Mucosa of rectum (tissue), 2 donors: ENCODE results near the gene NAALADL2.
"Not testable (repeated sequence)": the region's sequence is repeated elsewhere in the genome, so short reads cannot be mapped to it uniquely, and the experiment has no call there.

Experiments used
- H3K27ac ChIP-seq, 2 donors: one replicate each; pipeline ENCODE4 v1.7.0; 2013; ENCODE audit warnings: inconsistent platforms in 2 of 2, low read depth in 2 of 2, low read length in 2 of 2
- H3K27me3 ChIP-seq, 2 donors: one replicate each; pipeline ENCODE4 v1.7.0; 2013; ENCODE audit warnings: low read length in 2 of 2; ENCODE audit not compliant: control insufficient read depth in 2 of 2, insufficient read depth in 2 of 2
- H3K36me3 ChIP-seq, 2 donors: one replicate each; pipeline ENCODE4 v1.7.0; 2013; ENCODE audit warnings: low read length in 2 of 2; ENCODE audit not compliant: control insufficient read depth in 2 of 2, insufficient read depth in 2 of 2
- H3K4me1 ChIP-seq, 2 donors: one replicate each; pipeline ENCODE4 v1.7.0; 2013; ENCODE audit warnings: low read length in 2 of 2, mild to moderate bottlenecking in 1 of 2; ENCODE audit not compliant: control insufficient read depth in 2 of 2, insufficient read depth in 2 of 2
- H3K4me3 ChIP-seq, 2 donors: one replicate each; pipeline ENCODE4 v1.7.0; 2013; ENCODE audit warnings: low read length in 2 of 2
- H3K9ac ChIP-seq, 2 donors: one replicate each; pipeline ENCODE4 v1.7.0; 2013; ENCODE audit warnings: low read length in 2 of 2, low read depth in 1 of 2, mild to moderate bottlenecking in 1 of 2
- H3K9me3 ChIP-seq, 2 donors: one replicate each; pipeline ENCODE4 v1.7.0; 2013; ENCODE audit warnings: low read length in 2 of 2; ENCODE audit not compliant: control insufficient read depth in 2 of 2
- donor health status: healthy.
- donor health status: Normal muscosa, but diverticular disease.

The NAALADL2 gene

GRCh38 chr3:175608911-175609310 lies 749.8 kb downstream of the NAALADL2 start:
- no peaks in the 10 kb centered on the region for H3K9me3 ChIP-seq
- no peak overlapping the region for H3K4me3 ChIP-seq
- H3K27ac ChIP-seq: no peak overlapping the region
- no peaks in the 10 kb centered on the region for H3K4me1 ChIP-seq
- H3K27me3 ChIP-seq: no peaks in the 10 kb centered on the region
- H3K9ac ChIP-seq: no peak overlapping the region
- H3K36me3 ChIP-seq: no peaks in the 10 kb centered on the region

DNA sequence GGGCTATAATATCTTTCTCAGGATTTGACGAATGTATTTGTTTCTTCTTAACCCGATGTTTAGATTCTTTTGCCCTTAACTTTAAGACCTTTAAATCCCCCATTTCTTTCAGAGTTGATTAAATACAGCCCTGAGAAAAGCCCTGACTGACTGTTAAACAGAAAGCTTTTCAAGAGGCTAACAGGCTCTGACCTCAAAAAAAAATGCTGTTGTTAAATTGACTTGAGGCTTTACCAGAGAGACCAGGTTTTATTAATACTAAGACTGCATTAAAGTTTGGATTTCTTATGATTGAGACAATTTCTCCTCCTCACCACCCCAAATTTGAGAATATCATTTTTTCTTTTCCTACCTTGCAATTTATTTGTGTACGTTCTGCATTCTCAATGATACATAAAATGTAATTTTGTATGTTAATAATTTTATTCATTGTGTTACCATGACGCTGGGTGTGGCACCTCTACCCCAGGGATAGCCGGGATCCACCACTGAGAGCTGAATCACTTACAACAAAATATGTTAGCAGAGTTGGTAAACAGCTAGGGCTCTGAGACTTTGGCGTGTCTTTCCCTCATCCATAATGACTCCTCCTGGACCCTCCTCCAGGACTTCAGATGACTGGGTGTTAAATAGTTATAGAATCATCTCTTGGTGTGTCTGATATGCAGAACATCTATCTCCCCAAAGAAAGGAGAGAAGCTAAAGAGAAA lies 753.5 kb downstream of the NAALADL2 start:
- Histone ChIP-seq H3K9ac (no peak overlapping the region), H3K27ac (no peak overlapping the region), H3K36me3 (no peaks in the 10 kb centered on the region), H3K27me3 (no peaks in the 10 kb centered on the region), H3K9me3 (no peaks in the 10 kb centered on the region), H3K4me3 (no peak overlapping the region), H3K4me1 (no peaks in the 10 kb centered on the region)

DNA sequence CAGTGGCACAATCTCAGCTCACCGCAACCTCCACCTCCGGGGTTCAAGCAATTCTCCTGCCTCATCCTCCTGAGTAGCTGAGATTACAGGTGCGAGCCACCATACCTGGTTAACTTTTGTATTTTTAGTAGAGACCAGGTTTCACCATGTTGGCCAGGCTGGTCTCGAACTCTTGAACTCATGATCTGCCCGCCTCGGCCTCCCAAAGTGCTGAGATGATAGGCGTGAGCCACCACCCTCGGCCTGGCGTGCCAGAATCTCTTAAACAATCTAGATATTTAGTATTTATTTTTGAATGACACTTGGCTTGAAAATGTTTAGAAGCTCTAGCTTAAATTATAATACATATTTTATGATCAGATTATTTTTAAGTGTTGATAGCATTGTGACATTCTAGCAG lies 755.0 kb downstream of the NAALADL2 start:
- not testable (repeated sequence) for H3K4me3 ChIP-seq, H3K27me3 ChIP-seq, H3K27ac ChIP-seq, H3K36me3 ChIP-seq, H3K4me1 ChIP-seq, H3K9me3 ChIP-seq, H3K9ac ChIP-seq

DNA sequence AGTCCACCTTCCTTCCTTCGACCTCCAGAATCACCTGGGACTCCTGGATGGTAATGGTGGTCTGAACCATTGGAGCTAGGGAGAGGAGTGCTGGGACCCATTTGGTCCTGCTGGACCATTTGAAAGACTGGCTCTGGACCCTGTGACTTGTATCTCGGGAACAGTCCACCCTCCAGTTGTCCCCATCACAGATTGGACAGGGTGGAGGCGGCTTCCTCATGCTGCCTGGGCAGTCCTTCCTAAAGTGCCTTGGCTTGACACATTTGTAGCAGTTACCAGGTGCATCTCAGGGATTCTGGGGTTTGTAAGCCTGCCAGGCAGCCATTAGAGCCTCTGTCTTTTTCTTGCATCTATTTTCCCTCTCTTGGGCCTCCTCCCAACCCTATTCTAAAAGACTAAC lies 758.1 kb downstream of the NAALADL2 start:
- Histone ChIP-seq H3K36me3 (no peaks in the 10 kb centered on the region), H3K4me1 (no peaks in the 10 kb centered on the region), H3K27ac (no peak overlapping the region), H3K9ac (no peak overlapping the region), H3K9me3 (no peaks in the 10 kb centered on the region), H3K27me3 (no peaks in the 10 kb centered on the region), H3K4me3 (no peak overlapping the region)

DNA sequence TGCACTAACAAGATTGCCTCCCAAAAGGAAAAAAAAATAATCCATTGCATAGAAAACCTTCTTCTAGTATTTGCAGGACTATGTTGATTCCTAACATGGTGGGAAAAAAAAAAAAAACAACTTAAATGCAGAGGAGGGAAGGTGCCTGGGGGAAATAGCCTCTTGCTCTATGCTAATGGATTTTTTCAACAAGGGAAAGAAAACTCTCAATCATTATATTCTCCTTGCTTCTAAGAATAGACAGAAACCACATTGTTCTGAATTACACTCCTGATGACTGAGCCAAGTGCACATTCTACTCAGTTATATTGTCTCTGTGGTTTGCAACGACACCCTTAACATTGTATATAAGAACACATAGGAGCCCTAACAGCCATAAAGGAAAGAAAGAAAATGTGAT lies 760.2 kb downstream of the NAALADL2 start:
- H3K4me3 ChIP-seq: no peak overlapping the region
- no peaks in the 10 kb centered on the region for H3K27me3 ChIP-seq
- no peaks in the 10 kb centered on the region for H3K4me1 ChIP-seq
- no peak overlapping the region for H3K27ac ChIP-seq
- no peaks in the 10 kb centered on the region for H3K9me3 ChIP-seq
- no peak overlapping the region for H3K9ac ChIP-seq
- H3K36me3 ChIP-seq: no peaks in the 10 kb centered on the region

GRCh38 chr3:175620093-175620492 lies 761.0 kb downstream of the NAALADL2 start:
- H3K4me3 ChIP-seq: no peak overlapping the region
- H3K9ac ChIP-seq: no peak overlapping the region
- no peaks in the 10 kb centered on the region for H3K9me3 ChIP-seq
- H3K4me1 ChIP-seq: no peaks in the 10 kb centered on the region
- H3K27me3 ChIP-seq: no peaks in the 10 kb centered on the region
- no peaks in the 10 kb centered on the region for H3K36me3 ChIP-seq
- H3K27ac ChIP-seq: no peak overlapping the region

DNA sequence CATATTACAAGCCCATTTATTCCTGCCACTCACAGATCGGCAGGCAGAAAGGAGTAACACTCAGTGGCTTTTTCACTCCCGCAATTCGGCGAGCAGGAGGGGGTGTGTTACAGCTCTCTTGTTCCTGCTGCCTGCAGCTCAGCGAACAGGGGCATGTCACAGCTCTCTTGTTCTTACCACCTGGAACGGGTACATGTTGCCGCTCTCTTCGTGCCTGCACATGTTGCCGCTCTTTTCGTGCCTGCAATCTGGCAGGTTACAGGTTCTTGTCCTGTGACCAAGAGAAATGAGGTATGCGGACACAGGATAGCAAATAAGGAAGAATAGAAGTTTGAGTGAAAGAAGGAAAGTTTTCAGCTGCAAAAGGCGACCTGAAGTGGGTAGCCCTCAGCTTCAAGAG lies 761.4 kb downstream of the NAALADL2 start:
- H3K9ac ChIP-seq: no peak overlapping the region
- H3K36me3 ChIP-seq: no peaks in the 10 kb centered on the region
- no peak overlapping the region for H3K27ac ChIP-seq
- no peaks in the 10 kb centered on the region for H3K27me3 ChIP-seq
- no peaks in the 10 kb centered on the region for H3K4me1 ChIP-seq
- no peaks in the 10 kb centered on the region for H3K9me3 ChIP-seq
- H3K4me3 ChIP-seq: no peak overlapping the region

DNA sequence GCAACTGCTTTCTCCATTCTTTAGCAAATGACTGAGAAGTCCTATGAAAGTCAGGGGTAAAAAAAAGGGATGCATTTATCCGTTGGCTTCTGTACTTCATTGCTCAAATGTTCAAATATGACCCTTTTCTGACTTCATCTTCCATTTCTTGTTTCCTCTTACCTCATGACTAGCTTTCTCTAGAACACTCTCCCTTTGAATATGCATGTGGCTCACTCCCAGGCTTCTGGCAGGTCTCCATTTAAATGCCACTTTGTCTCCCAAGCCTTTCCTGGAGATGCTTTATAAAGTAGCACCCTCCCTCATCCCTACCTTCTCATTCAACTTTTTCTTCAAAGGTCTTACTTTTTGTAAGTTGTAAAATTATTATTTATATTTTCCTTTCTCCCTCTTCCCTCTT lies 781.8 kb downstream of the NAALADL2 start:
- Histone ChIP-seq H3K36me3 (no peaks in the 10 kb centered on the region), H3K4me1 (no peaks in the 10 kb centered on the region), H3K27ac (no peak overlapping the region), H3K9ac (no peak overlapping the region), H3K4me3 (no peak overlapping the region), H3K9me3 (no peaks in the 10 kb centered on the region), H3K27me3 (no peaks in the 10 kb centered on the region)

DNA sequence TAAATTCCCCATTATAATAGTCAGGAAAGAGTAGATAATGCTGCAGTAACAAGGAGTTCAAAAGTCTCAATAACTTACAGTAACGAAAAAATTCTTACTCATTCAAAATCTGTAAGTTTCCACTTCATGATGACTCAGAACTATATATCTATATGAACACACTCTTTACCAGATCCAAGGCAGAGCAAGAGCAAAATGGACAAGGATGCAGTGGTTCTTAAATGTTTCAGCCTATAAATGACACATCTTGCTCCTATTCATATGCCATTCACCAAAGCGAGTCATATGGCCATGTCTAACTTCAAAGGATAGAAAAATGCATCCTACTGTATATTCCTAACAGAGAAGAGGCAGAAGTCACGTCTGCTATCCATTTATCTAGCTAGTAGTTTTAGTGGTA lies 787.7 kb downstream of the NAALADL2 start:
- Histone ChIP-seq H3K9me3 (no peaks in the 10 kb centered on the region), H3K4me3 (no peak overlapping the region), H3K27ac (no peak overlapping the region), H3K9ac (no peak overlapping the region), H3K36me3 (no peaks in the 10 kb centered on the region), H3K4me1 (no peaks in the 10 kb centered on the region), H3K27me3 (no peaks in the 10 kb centered on the region)

DNA sequence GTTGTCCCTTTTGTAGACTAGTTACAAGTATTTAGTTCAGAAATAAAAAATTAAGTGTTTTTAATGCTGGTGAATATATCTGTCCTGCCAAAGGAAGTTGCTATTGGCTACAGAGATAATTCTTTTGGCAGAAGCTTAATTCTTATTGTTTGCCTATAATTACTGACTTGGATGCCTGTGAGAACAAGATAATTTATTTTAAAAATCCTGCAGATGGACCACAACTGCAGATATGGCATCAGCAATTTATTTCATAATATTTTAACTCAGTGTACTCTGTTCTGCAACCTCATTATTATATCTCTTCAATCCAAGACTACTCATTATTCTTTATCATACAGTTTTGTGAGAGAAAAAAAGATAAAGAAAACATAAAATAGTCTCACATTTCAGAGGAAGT lies 789.8 kb downstream of the NAALADL2 start:
- Histone ChIP-seq H3K4me3 (no peak overlapping the region), H3K36me3 (no peaks in the 10 kb centered on the region), H3K9ac (no peak overlapping the region), H3K27me3 (no peaks in the 10 kb centered on the region), H3K27ac (no peak overlapping the region), H3K4me1 (no peaks in the 10 kb centered on the region), H3K9me3 (no peaks in the 10 kb centered on the region)

GRCh38 chr3:175651716-175652115 lies 792.6 kb downstream of the NAALADL2 start:
- Histone ChIP-seq H3K27me3 (no peaks in the 10 kb centered on the region), H3K9me3 (no peaks in the 10 kb centered on the region), H3K27ac (no peak overlapping the region), H3K4me1 (no peaks in the 10 kb centered on the region), H3K9ac (no peak overlapping the region), H3K4me3 (no peak overlapping the region), H3K36me3 (no peaks in the 10 kb centered on the region)
